Gastrocnemius medialis (tissue), 4 donors: Measurements from ENCODE around the gene NUP214. TPM values are rescaled to one million over a fixed set of nuclear protein-coding genes. Genes with fewer than 3 reads are reported as not detected.

Experiments
- ATAC-seq, 2 donors: fragments of 150-250 bp; one replicate each; pipeline ENCODE4 v1.9.1; 2016
- DNase-seq, 2 donors: peaks; one replicate each; pipeline ENCODE4 v3.0.0-alpha.2; 2019
- H3K27ac ChIP-seq, 4 donors: fragments of 200-600 bp; sonication (generic); 1 replicate in 1 of 4; 2 replicates in 3 of 4; pipeline ENCODE4 v1.5.1; 2016 to 2018; ENCODE audit warnings: mild to moderate bottlenecking in 2 of 4, moderate library complexity in 1 of 4
- H3K27me3 ChIP-seq, 3 donors: fragments of 200-600 bp; sonication (generic) in 2 of 3; 1 replicate in 1 of 3; 2 replicates in 2 of 3; pipeline versions ENCODE4 v1.5.1 to v1.6.0; 2016 to 2019; ENCODE audit warnings: mild to moderate bottlenecking in 1 of 3, moderate library complexity in 1 of 3
- H3K36me3 ChIP-seq, 2 donors: fragments of 200-600 bp; sonication (generic) in 1 of 2; one replicate each; pipeline ENCODE4 v1.5.1; 2017 to 2018
- H3K4me1 ChIP-seq, 2 donors: fragments of 200-600 bp; sonication (generic) in 1 of 2; one replicate each; pipeline ENCODE4 v1.5.1; 2016 to 2017; ENCODE audit warnings: mild to moderate bottlenecking in 2 of 2
- H3K4me3 ChIP-seq, 4 donors: fragments of 200-600 bp; sonication (generic) in 3 of 4; 1 replicate in 1 of 4; 2 replicates in 3 of 4; pipeline ENCODE4 v1.5.1; 2016 to 2019; ENCODE audit warnings: mild to moderate bottlenecking in 2 of 4
- H3K9me3 ChIP-seq, 3 donors: fragments of 200-600 bp; sonication (generic) in 2 of 3; 1 replicate in 1 of 3; 2 replicates in 2 of 3; pipeline ENCODE4 v1.5.1; 2016 to 2019
- CTCF ChIP-seq, 5 experiments: fragments of 450-650 bp in 3 of 5; fragments of 200-600 bp in 2 of 5; sonication (generic) in 2 of 5; IDR thresholded peaks in 4 of 5; conservative IDR thresholded peaks in 1 of 5; 1 replicate in 4 of 5; 2 replicates in 1 of 5; pipeline ENCODE4 v1.5.1; 2016 to 2019; ENCODE audit warnings: antibody characterized with exemption in 5 of 5, mild to moderate bottlenecking in 3 of 5, moderate library complexity in 3 of 5
- POLR2A ChIP-seq, 2 donors: fragments of 450-650 bp; IDR thresholded peaks; one replicate each; pipeline ENCODE4 v1.6.1; 2017; ENCODE audit warnings: antibody characterized with exemption in 2 of 2, mild to moderate bottlenecking in 2 of 2, moderate library complexity in 2 of 2
- in situ Hi-C, 4 donors: fragments of 200-750 bp; cut with MboI; loops; one replicate each; pipeline versions ENCODE4 v1.15.0 to v1.8.0; 2017; ENCODE audit warnings: low sequenced_read_pairs in 4 of 4
- intact Hi-C: fragments of 100-400 bp; cut with DNase I; formaldehyde crosslinking; loops from one replicate; pipeline ENCODE4 v1.15.1; 2023; ENCODE audit warnings: low total_unique reads
- total RNA-seq, 4 donors: library from RNA; depleted of rRNA; stranded (reverse); fragments of >200 nt; gene quantifications; one replicate each; pipeline versions ENCODE4 v1.1.0 to v1.2.3, GENCODE V29; 2016

The NUP214 gene
- total RNA-seq, 4 donors from 2014 or later, result 24.2 to 47.5 (median 29.9) TPM

- in situ Hi-C loops (no loop called here), intact Hi-C loops (no loop called here)
- Histone ChIP-seq H3K36me3 (no peaks in the 10 kb centered on the region), H3K4me1 (no peaks in the 10 kb centered on the region), H3K27me3 (no peaks in the 10 kb centered on the region), H3K4me3 (no peak overlapping the region), H3K9me3 (no peaks in the 10 kb centered on the region), H3K27ac (no peak overlapping the region)
- TF ChIP-seq POLR2A (IDR thresholded peaks at IDR 0.05) (no peak), CTCF (IDR thresholded peaks at IDR 0.05 in 4 of 5, conservative IDR thresholded peaks at IDR 0.05 in 1 of 5) (no peak)
- ATAC-seq (no peak), DNase-seq (no peak)
These were observed 14.1 kb upstream of the NUP214 start for GRCh38 chr9:131111186-131111853.

GRCh38 chr9:131111854-131112311 lies 13.5 kb upstream of the NUP214 start:
- no peaks in the 10 kb centered on the region for H3K9me3 ChIP-seq
- no peaks in the 10 kb centered on the region for H3K4me1 ChIP-seq
- DNase-seq (no peak), ATAC-seq (no peak)
- no peak overlapping the region for H3K27ac ChIP-seq
- intact Hi-C loops, result no loop called here
- H3K27me3 ChIP-seq, result no peaks in the 10 kb centered on the region
- H3K4me3 ChIP-seq, result no peak overlapping the region
- in situ Hi-C loops, result no loop called here
- H3K36me3 ChIP-seq, result no peaks in the 10 kb centered on the region
- TF ChIP-seq POLR2A (IDR thresholded peaks at IDR 0.05) (no peak), CTCF (IDR thresholded peaks at IDR 0.05 in 4 of 5, conservative IDR thresholded peaks at IDR 0.05 in 1 of 5) (no peak)

- TF ChIP-seq CTCF (IDR thresholded peaks at IDR 0.05 in 4 of 5, conservative IDR thresholded peaks at IDR 0.05 in 1 of 5) (no peak), POLR2A (IDR thresholded peaks at IDR 0.05) (no peak)
These were observed 12.8 kb upstream of the NUP214 start for GRCh38 chr9:131112374-131113154.

GRCh38 chr9:131113655-131114054 lies 11.7 kb upstream of the NUP214 start:
- DNase-seq (no peak), ATAC-seq (no peak)
- H3K36me3 ChIP-seq, result no peaks in the 10 kb centered on the region
- H3K27me3 ChIP-seq, result no peaks in the 10 kb centered on the region
- no peaks in the 10 kb centered on the region for H3K4me1 ChIP-seq
- in situ Hi-C loops (no loop called here), intact Hi-C loops (no loop called here)
- H3K27ac ChIP-seq, result peak overlapping the region in 1 of 4 donors; percentile 10
- no peak overlapping the region for H3K4me3 ChIP-seq
- H3K9me3 ChIP-seq, result no peaks in the 10 kb centered on the region
- TF ChIP-seq POLR2A (IDR thresholded peaks at IDR 0.05), result no peak
- TF ChIP-seq CTCF (IDR thresholded peaks at IDR 0.05 in 4 of 5, conservative IDR thresholded peaks at IDR 0.05 in 1 of 5), result no peak

More at GRCh38 chr9:131112374-131113154, 12.8 kb upstream of the NUP214 start:
- Histone ChIP-seq H3K4me1 (no peaks in the 10 kb centered on the region), H3K27me3 (no peaks in the 10 kb centered on the region), H3K27ac (peak overlapping the region in 2 of 4 donors; percentile 22 to 28), H3K36me3 (no peaks in the 10 kb centered on the region), H3K9me3 (no peaks in the 10 kb centered on the region), H3K4me3 (no peak overlapping the region)
- in situ Hi-C loops (no loop called here), intact Hi-C loops (no loop called here)
- ATAC-seq (no peak), DNase-seq (peak in 1 of 2 donors; percentile 9)
